SK-N-SH treated with all-trans-retinoic acid at 6 μM for 48 hours (cell line): ENCODE measurements around the gene SORL1.

Experiments used
- ATAC-seq: fragments of 200-7000 bp; cut with Tn5 transposase; 3 replicates; pipeline ENCODE4 v1.9.1; 2020; ENCODE audit warnings: mild to moderate bottlenecking, moderate library complexity
- ARNTL ChIP-seq: fragments of 450-650 bp; formaldehyde crosslinking; IDR thresholded peaks from 2 replicates; pipeline ENCODE4 v1.5.0; 2020; ENCODE audit warnings: low read depth, mild to moderate bottlenecking, moderate library complexity, borderline replicate concordance
- BACH2 ChIP-seq: fragments of 250-450 bp; sonication (Bioruptor Pico); IDR thresholded peaks from 2 replicates; pipeline ENCODE4 v1.9.0; 2021; ENCODE audit warnings: mild to moderate bottlenecking, borderline replicate concordance
- CSDC2 ChIP-seq: fragments of 250-450 bp; sonication (Bioruptor Pico); IDR thresholded peaks from 2 replicates; pipeline ENCODE4 v1.5.0; 2020; ENCODE audit warnings: mild to moderate bottlenecking, moderate library complexity
- ESRRG ChIP-seq: fragments of 250-450 bp; sonication (Bioruptor Pico); IDR thresholded peaks from 2 replicates; pipeline ENCODE4 v1.6.1; 2021; ENCODE audit warnings: mild to moderate bottlenecking
- GLIS3 ChIP-seq: fragments of 250-450 bp; sonication (Bioruptor Pico); IDR thresholded peaks from 2 replicates; pipeline ENCODE4 v1.5.0; 2020; ENCODE audit warnings: mild to moderate bottlenecking, moderate library complexity
- ISL1 ChIP-seq: fragments of 250-450 bp; sonication (Bioruptor Pico); IDR thresholded peaks from 2 replicates; pipeline ENCODE4 v2.1.2; 2022; ENCODE audit warnings: mild to moderate bottlenecking, moderate library complexity
- OSR1 ChIP-seq: fragments of 250-450 bp; sonication (Bioruptor Pico); IDR thresholded peaks from 2 replicates; pipeline ENCODE4 v1.8.0; 2022; ENCODE audit warnings: moderate library complexity, mild to moderate bottlenecking, inconsistent platforms
- PPARA ChIP-seq: fragments of 250-450 bp; sonication (Bioruptor Pico); IDR thresholded peaks from 2 replicates; pipeline ENCODE4 v1.5.0; 2020; ENCODE audit warnings: mild to moderate bottlenecking, borderline replicate concordance
- RARB ChIP-seq: fragments of 250-450 bp; sonication (Bioruptor Pico); IDR thresholded peaks from 2 replicates; pipeline ENCODE4 v1.8.0; 2021; ENCODE audit warnings: mild to moderate bottlenecking, moderate library complexity
- SNAI2 ChIP-seq: fragments of 250-450 bp; sonication (Bioruptor Pico); IDR thresholded peaks from 2 replicates; pipeline ENCODE4 v1.5.0; 2020; ENCODE audit warnings: mild to moderate bottlenecking, moderate library complexity
- TCF4 ChIP-seq: fragments of 250-450 bp; sonication (Bioruptor Pico); IDR thresholded peaks from 2 replicates; pipeline ENCODE4 v1.8.0; 2021; ENCODE audit warnings: mild to moderate bottlenecking, moderate library complexity, borderline replicate concordance
- ZC3H10 ChIP-seq: fragments of 250-450 bp; sonication (Bioruptor Pico); IDR thresholded peaks from 2 replicates; pipeline ENCODE4 v1.5.1; 2021; ENCODE audit warnings: mild to moderate bottlenecking, moderate library complexity
- ZFP3 ChIP-seq: fragments of 250-450 bp; sonication (Bioruptor Pico); IDR thresholded peaks from 2 replicates; pipeline ENCODE4 v1.5.0; 2020; ENCODE audit warnings: mild to moderate bottlenecking, moderate library complexity
- ZNF565 ChIP-seq: fragments of 450-650 bp; formaldehyde crosslinking; conservative IDR thresholded peaks from 2 replicates; pipeline ENCODE4 v1.5.0; 2020; ENCODE audit warnings: low read depth, mild to moderate bottlenecking, moderate library complexity
- ZNF70 ChIP-seq: fragments of 450-650 bp; formaldehyde crosslinking; IDR thresholded peaks from 2 replicates; pipeline ENCODE4 v1.5.0; 2020; ENCODE audit warnings: mild to moderate bottlenecking, moderate library complexity
- ZNF8 ChIP-seq: fragments of 450-650 bp; formaldehyde crosslinking; IDR thresholded peaks from 2 replicates; pipeline ENCODE4 v1.5.0; 2020; ENCODE audit warnings: mild to moderate bottlenecking, moderate library complexity
- TF ChIP-seq, protein P1 (sequence below): fragments of 250-450 bp; sonication (Bioruptor Pico); IDR thresholded peaks from 2 replicates; pipeline ENCODE4 v1.8.0; 2021; ENCODE audit warnings: low read depth, mild to moderate bottlenecking, moderate library complexity, borderline replicate concordance
- TF ChIP-seq, protein P2 (sequence below): fragments of 250-450 bp; sonication (Bioruptor Pico); IDR thresholded peaks from 2 replicates; pipeline ENCODE4 v1.8.0; 2020; ENCODE audit warnings: mild to moderate bottlenecking, moderate library complexity, borderline replicate concordance
- TF ChIP-seq, protein P3 (sequence below): fragments of 250-450 bp; sonication (Bioruptor Pico); IDR thresholded peaks from 2 replicates; pipeline ENCODE4 v1.5.1; 2021; ENCODE audit warnings: mild to moderate bottlenecking, moderate library complexity

SORL1 gene

DNA sequence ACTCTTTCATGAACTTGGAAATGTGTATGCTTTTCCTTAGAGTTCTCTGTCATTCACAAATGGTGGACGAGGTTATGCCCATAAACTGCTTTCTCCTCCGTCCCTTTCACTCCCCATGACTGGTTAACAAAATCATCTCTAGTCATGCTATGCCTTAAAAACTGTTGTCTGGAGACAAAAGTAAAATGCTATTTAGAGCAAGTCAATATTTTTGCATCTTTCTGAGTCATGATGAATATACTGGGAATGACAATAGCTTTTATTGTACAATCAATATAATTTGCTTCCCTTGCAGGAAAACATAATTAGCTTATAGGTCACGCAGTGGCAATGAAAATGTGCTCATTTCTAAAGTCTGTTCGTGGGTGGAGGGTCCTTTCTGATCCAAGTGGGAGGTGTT, 217.3 kb downstream of the SORL1 start:
- no peak for TF ChIP-seq OSR1 (CRISPR knock-in tag)

DNA sequence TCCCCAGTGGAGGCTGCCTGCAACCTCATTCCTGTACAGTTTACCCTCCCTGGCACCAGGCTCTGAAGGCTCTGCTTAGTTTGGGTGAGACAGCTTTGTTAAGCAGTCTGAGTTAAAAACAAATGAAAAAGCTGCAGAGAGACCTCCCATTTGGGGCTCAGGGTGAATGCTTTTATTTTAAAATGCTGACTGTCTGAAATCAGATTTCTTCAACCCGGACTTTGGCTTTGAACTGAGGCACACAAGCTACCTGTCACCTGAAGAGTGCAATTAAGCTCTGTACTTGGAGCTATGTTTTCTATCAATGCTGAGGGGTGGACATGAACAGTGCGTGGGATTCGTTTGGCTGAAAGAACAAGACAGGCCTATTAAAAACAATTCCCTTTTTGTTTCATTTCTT, 218.2 kb downstream of the SORL1 start:
- no peak for TF ChIP-seq ZC3H10 (CRISPR knock-in tag)
- peak; percentile 17; the same call in 1 of the 3 replicates for ATAC-seq

More for the DNA sequence above, 217.3 kb downstream of the SORL1 start:
- no peak for ATAC-seq

DNA sequence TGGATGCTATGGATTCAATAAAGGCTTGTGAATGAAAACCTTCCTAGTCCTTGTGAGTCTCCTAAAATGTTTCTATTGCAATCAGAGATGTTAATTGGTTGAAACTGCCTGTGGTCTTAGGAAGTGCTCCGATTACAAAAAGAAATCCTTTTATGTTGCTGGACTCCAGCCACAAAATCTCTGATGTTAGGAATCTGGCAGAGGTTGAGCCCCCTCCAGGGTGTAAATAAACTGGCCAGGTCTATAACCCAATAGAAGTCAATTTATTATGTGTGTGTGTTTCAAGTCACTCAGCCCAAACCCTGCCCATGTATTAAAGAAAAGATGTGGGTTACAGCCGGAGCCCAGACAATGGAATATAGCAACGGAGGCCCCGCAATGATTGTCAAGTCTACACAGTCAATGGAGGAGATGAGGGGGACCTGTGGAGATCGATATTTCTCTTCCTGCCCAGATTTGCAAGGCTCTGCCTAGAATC, 218.7 kb downstream of the SORL1 start:
- no peak for TF ChIP-seq ZNF565 (CRISPR knock-in tag)
- no peak for TF ChIP-seq GLIS3 (CRISPR knock-in tag)
- TF ChIP-seq ESRRG, result no peak
- TF ChIP-seq, protein P1, sequence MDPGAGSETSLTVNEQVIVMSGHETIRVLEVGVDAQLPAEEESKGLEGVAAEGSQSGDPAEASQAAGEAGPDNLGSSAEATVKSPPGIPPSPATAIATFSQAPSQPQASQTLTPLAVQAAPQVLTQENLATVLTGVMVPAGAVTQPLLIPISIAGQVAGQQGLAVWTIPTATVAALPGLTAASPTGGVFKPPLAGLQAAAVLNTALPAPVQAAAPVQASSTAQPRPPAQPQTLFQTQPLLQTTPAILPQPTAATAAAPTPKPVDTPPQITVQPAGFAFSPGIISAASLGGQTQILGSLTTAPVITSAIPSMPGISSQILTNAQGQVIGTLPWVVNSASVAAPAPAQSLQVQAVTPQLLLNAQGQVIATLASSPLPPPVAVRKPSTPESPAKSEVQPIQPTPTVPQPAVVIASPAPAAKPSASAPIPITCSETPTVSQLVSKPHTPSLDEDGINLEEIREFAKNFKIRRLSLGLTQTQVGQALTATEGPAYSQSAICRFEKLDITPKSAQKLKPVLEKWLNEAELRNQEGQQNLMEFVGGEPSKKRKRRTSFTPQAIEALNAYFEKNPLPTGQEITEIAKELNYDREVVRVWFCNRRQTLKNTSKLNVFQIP (CRISPR knock-in tag), result no peak
- no peak for TF ChIP-seq SNAI2 (CRISPR knock-in tag)
- TF ChIP-seq RARB (CRISPR knock-in tag), result no peak
- TF ChIP-seq, protein P2, sequence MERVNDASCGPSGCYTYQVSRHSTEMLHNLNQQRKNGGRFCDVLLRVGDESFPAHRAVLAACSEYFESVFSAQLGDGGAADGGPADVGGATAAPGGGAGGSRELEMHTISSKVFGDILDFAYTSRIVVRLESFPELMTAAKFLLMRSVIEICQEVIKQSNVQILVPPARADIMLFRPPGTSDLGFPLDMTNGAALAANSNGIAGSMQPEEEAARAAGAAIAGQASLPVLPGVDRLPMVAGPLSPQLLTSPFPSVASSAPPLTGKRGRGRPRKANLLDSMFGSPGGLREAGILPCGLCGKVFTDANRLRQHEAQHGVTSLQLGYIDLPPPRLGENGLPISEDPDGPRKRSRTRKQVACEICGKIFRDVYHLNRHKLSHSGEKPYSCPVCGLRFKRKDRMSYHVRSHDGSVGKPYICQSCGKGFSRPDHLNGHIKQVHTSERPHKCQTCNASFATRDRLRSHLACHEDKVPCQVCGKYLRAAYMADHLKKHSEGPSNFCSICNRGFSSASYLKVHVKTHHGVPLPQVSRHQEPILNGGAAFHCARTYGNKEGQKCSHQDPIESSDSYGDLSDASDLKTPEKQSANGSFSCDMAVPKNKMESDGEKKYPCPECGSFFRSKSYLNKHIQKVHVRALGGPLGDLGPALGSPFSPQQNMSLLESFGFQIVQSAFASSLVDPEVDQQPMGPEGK (CRISPR knock-in tag), result no peak
- no peak for TF ChIP-seq CSDC2 (CRISPR knock-in tag)
- TF ChIP-seq ZNF70, result no peak
- no peak for TF ChIP-seq OSR1 (CRISPR knock-in tag)
- TF ChIP-seq BACH2 (CRISPR knock-in tag), result no peak
- ATAC-seq, result peak; percentile 46

DNA sequence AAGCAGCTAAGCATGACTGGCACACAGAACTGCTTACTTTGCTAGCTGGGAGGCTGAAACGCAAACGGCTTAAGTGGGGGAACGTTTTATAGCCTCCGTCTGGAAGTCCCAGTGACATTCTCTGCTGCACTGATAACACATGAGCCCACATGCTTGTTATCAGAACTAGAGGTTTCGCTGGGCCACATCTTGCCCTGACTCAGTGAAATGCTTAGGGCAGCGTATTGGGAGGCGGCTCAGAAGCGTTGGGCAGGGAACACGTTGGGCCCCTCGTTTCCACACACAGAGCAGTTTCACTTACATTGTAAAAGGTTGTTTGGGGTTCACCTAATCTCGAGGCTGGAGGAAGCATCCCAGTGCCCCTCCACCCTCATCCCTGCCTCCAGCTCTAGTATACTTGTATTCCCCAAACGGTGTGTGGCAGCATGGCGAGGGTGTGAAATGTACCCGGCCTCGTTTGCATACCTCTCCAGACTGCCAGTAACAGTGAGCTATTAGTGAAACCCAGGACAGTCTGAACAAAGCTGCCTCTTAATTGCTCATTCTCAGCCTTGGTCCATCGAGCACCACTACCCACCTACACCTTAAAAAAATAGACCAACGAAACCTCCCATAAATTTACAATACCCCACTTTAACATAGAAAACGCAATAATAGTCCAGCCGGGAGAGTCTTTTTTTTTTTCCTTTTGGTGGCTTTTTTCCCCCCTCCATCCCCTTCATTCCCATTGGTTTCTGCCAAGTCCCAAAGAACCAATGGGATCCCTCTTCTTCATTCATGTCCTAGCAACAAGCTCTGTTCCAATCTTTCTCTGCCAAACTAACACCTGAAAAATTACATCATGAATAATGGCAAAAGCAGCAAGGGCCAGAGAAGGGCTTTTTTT, 219.4 kb downstream of the SORL1 start:
- ATAC-seq, result peak; percentile 74
- TF ChIP-seq OSR1 (CRISPR knock-in tag) (no peak), RARB (CRISPR knock-in tag) (no peak), TCF4 (CRISPR knock-in tag) (no peak), ZNF8 (no peak), ZFP3 (CRISPR knock-in tag) (no peak)
- TF ChIP-seq, protein P3, sequence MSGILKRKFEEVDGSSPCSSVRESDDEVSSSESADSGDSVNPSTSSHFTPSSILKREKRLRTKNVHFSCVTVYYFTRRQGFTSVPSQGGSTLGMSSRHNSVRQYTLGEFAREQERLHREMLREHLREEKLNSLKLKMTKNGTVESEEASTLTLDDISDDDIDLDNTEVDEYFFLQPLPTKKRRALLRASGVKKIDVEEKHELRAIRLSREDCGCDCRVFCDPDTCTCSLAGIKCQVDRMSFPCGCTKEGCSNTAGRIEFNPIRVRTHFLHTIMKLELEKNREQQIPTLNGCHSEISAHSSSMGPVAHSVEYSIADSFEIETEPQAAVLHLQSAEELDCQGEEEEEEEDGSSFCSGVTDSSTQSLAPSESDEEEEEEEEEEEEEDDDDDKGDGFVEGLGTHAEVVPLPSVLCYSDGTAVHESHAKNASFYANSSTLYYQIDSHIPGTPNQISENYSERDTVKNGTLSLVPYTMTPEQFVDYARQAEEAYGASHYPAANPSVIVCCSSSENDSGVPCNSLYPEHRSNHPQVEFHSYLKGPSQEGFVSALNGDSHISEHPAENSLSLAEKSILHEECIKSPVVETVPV (CRISPR knock-in tag), result no peak

DNA sequence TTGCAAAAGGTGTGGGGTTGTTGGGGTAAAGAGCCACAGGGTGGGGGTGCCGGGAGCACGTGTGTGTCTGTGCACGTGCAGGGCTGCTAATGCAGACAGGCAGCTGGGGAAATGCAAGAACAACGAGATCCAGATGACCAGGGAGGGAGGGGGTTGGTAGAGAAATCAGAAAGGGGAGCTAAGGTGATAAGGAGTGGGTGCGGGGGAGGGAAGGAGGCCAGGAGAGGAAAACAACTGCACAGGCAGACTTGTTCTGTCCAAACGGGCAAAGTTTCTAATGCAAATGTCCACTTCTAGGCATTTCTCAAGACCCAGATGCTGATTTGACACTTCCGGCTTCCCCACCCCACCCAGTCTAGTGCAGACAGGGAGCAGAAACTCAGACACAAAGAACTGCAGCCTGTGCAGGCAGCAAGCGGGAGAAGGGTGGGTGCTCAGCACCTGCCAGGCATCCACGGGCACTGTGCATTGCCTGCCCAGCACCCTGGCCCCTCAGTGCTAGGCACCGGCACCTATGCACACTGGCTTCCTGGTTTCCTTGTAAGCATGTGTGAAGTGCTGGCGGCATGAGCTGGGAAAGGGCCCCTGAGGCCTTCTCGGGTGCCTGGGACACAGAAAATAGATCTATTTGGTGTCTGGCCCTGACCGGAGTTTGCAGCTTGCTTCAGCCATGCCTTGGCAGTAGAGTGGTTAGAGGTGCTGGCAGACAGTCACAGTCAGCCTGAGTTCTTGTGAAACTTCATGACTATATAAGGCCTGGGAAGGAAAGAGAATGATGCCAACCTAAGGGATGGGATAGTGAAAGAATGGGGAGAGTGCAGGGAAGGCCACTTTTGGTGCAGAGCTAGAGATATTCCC, 220.7 kb downstream of the SORL1 start:
- ATAC-seq, result peak; percentile 12; the same call in 2 of the 3 replicates

More for the DNA sequence above, 220.7 kb downstream of the SORL1 start:
- TF ChIP-seq RARB (CRISPR knock-in tag) (no peak), ARNTL (CRISPR knock-in tag) (peak; percentile 89), TCF4 (CRISPR knock-in tag) (peak; percentile 31), PPARA (no peak), ISL1 (CRISPR knock-in tag) (no peak)
- TF ChIP-seq, protein P3 (CRISPR knock-in tag), result no peak
